Measurements from ENCODE around the gene ANTKMT.

DNA sequence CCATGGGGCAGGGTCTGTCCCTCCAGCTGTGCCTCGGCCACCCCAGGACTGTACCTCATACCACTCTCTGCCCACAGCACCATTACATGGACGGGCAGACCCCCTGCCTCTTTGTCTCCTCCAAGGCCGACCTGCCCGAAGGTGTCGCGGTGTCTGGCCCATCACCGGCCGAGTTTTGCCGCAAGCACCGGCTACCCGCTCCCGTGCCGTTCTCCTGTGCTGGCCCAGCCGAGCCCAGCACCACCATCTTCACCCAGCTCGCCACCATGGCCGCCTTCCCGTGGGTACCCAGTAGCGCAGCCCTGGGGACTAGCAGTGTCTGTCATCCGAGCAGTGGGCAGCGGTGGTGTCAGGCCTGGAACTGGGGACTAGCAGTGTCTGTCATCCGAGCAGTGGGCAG, 48.1 kb upstream of the ANTKMT start:
- TF ChIP-seq, protein P1, sequence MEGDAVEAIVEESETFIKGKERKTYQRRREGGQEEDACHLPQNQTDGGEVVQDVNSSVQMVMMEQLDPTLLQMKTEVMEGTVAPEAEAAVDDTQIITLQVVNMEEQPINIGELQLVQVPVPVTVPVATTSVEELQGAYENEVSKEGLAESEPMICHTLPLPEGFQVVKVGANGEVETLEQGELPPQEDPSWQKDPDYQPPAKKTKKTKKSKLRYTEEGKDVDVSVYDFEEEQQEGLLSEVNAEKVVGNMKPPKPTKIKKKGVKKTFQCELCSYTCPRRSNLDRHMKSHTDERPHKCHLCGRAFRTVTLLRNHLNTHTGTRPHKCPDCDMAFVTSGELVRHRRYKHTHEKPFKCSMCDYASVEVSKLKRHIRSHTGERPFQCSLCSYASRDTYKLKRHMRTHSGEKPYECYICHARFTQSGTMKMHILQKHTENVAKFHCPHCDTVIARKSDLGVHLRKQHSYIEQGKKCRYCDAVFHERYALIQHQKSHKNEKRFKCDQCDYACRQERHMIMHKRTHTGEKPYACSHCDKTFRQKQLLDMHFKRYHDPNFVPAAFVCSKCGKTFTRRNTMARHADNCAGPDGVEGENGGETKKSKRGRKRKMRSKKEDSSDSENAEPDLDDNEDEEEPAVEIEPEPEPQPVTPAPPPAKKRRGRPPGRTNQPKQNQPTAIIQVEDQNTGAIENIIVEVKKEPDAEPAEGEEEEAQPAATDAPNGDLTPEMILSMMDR (IDR thresholded peaks at IDR 0.05), result no peak
- no peak for TF ChIP-seq POLR2A (IDR thresholded peaks at IDR 0.05)
- TF ChIP-seq EP300 (IDR thresholded peaks at IDR 0.05), result no peak
